A673 (cell line): ENCODE measurements around the gene PIANP.
"Not testable (repeated sequence)": the region's sequence is repeated elsewhere in the genome, so short reads cannot be mapped to it uniquely, and the experiment has no call there.

Experiments
- EZH2 ChIP-seq: fragments of 200-600 bp; sonication (generic); IDR thresholded peaks from 2 replicates; pipeline ENCODE4 v1.6.1; 2017; ENCODE audit warnings: borderline replicate concordance, low read depth, mild to moderate bottlenecking, mixed read lengths, antibody characterized with exemption, low read length; ENCODE audit not compliant: poor library complexity, severe bottlenecking
- TF ChIP-seq, protein P1 (sequence below): fragments of 300-800, 200-600 bp; sonication (generic); conservative IDR thresholded peaks from 2 replicates; pipeline ENCODE4 v1.5.1; 2017; ENCODE audit warnings: low read depth, mild to moderate bottlenecking, antibody characterized with exemption, low read length, moderate library complexity, mixed read lengths

DNA sequence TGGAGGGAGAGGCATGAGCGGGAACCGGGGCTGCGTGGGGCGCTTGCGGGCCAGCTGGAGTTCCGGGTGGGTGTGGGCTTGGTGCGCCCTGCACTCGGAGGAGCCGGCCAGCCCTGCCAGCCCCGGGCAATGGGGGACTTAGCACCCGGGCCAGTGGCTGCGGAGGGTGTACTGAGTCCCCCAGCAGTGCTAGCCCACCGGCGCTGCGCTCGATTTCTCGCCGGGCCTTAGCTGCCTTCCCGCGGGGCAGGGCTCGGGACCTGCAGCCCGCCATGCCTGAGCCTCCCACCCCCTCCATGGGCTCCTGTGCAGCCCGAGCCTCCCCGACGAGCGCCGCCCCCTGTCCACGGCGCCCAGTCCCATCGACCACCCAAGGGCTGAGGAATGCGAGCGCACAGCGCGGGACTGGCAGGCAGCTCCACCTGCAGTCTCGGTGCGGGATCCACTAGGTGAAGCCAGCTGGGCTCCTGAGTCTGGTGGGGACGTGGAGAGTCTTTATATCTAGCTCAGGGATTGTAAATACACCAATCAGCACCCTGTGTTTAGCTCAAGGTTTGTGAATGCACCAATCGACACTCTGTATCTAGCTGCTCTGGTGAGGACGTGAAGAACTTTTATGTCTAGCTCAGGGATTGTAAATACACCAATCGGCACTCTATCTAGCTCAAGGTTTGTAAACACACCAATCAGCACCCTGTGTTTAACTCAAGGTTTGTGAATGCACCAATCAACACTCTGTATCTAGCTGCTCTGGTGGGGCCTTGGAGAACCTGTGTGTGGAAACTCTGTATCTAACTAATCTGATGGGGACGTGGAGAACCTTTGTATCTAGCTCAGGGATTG is 15.6 kb upstream of the PIANP start:
- TF ChIP-seq, protein P1, sequence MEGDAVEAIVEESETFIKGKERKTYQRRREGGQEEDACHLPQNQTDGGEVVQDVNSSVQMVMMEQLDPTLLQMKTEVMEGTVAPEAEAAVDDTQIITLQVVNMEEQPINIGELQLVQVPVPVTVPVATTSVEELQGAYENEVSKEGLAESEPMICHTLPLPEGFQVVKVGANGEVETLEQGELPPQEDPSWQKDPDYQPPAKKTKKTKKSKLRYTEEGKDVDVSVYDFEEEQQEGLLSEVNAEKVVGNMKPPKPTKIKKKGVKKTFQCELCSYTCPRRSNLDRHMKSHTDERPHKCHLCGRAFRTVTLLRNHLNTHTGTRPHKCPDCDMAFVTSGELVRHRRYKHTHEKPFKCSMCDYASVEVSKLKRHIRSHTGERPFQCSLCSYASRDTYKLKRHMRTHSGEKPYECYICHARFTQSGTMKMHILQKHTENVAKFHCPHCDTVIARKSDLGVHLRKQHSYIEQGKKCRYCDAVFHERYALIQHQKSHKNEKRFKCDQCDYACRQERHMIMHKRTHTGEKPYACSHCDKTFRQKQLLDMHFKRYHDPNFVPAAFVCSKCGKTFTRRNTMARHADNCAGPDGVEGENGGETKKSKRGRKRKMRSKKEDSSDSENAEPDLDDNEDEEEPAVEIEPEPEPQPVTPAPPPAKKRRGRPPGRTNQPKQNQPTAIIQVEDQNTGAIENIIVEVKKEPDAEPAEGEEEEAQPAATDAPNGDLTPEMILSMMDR: not testable (repeated sequence)
- TF ChIP-seq EZH2: not testable (repeated sequence)
